H1 (cell line): ENCODE data around the gene PDCD10. TPM values are rescaled to one million over a fixed set of nuclear protein-coding genes. Genes with fewer than 3 reads are reported as not detected.
A peak's percentile ranks its signal among the peaks of the same experiment; 100 is the strongest.

Experiments
- CTCF ChIA-PET: fragments of 300-600 bp; sonication (Branson Sonifier 250); formaldehyde crosslinking; loops from one replicate; lab custom pipeline; 2021; ENCODE audit not compliant: partially characterized antibody; lab: Charles Lee
- POLR2A ChIA-PET: fragments of 300-600 bp; sonication (Branson Sonifier 250); formaldehyde crosslinking; loops from one replicate; lab custom pipeline; 2021; ENCODE audit warnings: inconsistent platforms; ENCODE audit not compliant: partially characterized antibody; lab: Charles Lee
- DNase-seq, 2 experiments: peaks; one replicate each; pipeline versions ENCODE4 v3.0.0 to v3.0.0-alpha.2; 2010 to 2022; ENCODE audit warnings: low spot score in 2 of 2, low read depth in 1 of 2, mixed read lengths in 1 of 2
- FAIRE-seq: peaks from 2 replicates; lab custom pipeline; 2011; peaks lifted over from hg19 to GRCh38; lab: Jason Lieb, UNC
- H2AFZ ChIP-seq: 2 replicates; pipeline ENCODE4 v1.8.1; 2012; ENCODE audit warnings: low read length, inconsistent platforms
- H2AK5ac ChIP-seq: 2 replicates; pipeline ENCODE4 v1.6.1; 2013; ENCODE audit warnings: low read depth, low read length
- H2BK120ac ChIP-seq: replicated peaks from 2 replicates; pipeline ENCODE3; 2013; ENCODE audit warnings: low read depth, low read length, inconsistent platforms
- H2BK12ac ChIP-seq: 2 replicates; pipeline ENCODE4 v1.6.1; 2013; ENCODE audit warnings: low read depth, low read length
- H2BK15ac ChIP-seq: 2 replicates; pipeline ENCODE4 v1.6.1; 2013; ENCODE audit warnings: low read length
- H2BK20ac ChIP-seq: 2 replicates; pipeline ENCODE4 v1.6.1; 2013; ENCODE audit warnings: low read length
- H2BK5ac ChIP-seq: 2 replicates; pipeline ENCODE4 v1.6.1; 2013; ENCODE audit warnings: low read depth, low read length
- H3K14ac ChIP-seq: 2 replicates; pipeline ENCODE4 v1.6.1; 2013; ENCODE audit warnings: inconsistent platforms; ENCODE audit not compliant: insufficient read length
- H3K18ac ChIP-seq: 2 replicates; pipeline ENCODE4 v1.6.1; 2013; ENCODE audit warnings: low read length; ENCODE audit errors: extremely low read depth
- H3K23ac ChIP-seq: 2 replicates; pipeline ENCODE4 v1.6.1; 2013; ENCODE audit warnings: inconsistent platforms; ENCODE audit not compliant: insufficient read length
- H3K23me2 ChIP-seq: 2 replicates; pipeline ENCODE4 v1.6.1; 2013; ENCODE audit warnings: low read depth, low read length
- H3K27ac ChIP-seq: 2 replicates; pipeline ENCODE4 v1.6.1; 2011; ENCODE audit warnings: low read depth, low read length, inconsistent platforms
- H3K27me3 ChIP-seq, 4 experiments: replicated peaks in 1 of 4; 1 replicate in 1 of 4; 2 replicates in 3 of 4; pipeline versions ENCODE4 v1.6.1 to v1.8.1; 2011 to 2013; ENCODE audit warnings: low read length in 3 of 4, mild to moderate bottlenecking in 3 of 4, inconsistent platforms in 2 of 4, mixed read lengths in 2 of 4, moderate library complexity in 1 of 4; ENCODE audit not compliant: control insufficient read depth in 3 of 4, insufficient read depth in 3 of 4; ENCODE audit errors: extremely low read depth in 1 of 4
- H3K36me3 ChIP-seq, 4 experiments: 2 replicates each; pipeline versions ENCODE4 v1.6.1 to v1.8.1; 2011 to 2013; ENCODE audit warnings: mild to moderate bottlenecking in 4 of 4, low read length in 3 of 4, moderate library complexity in 2 of 4, control low read depth in 1 of 4, inconsistent platforms in 1 of 4; ENCODE audit not compliant: insufficient read depth in 4 of 4, control insufficient read depth in 2 of 4
- H3K4ac ChIP-seq: replicated peaks from 2 replicates; pipeline ENCODE3; 2013; ENCODE audit warnings: low read length, low read depth, mixed read lengths, inconsistent platforms; ENCODE audit not compliant: insufficient read length
- H3K4me1 ChIP-seq, 4 experiments: replicated peaks in 1 of 4; 1 replicate in 1 of 4; 2 replicates in 3 of 4; pipeline versions ENCODE4 v1.6.1 to v1.8.1; 2011 to 2013; ENCODE audit warnings: low read length in 3 of 4, inconsistent platforms in 2 of 4, mixed read lengths in 1 of 4; ENCODE audit not compliant: insufficient read depth in 4 of 4, control insufficient read depth in 3 of 4
- H3K4me2 ChIP-seq, 2 experiments: 2 replicates each; pipeline versions ENCODE4 v1.6.1 to v1.8.1; 2011 to 2013; ENCODE audit warnings: low read depth in 2 of 2, low read length in 2 of 2, control low read depth in 1 of 2, inconsistent platforms in 1 of 2, mild to moderate bottlenecking in 1 of 2; ENCODE audit not compliant: insufficient read depth in 1 of 2
- H3K4me3 ChIP-seq, 4 experiments: fragments of 200-600, 300-600 bp in 1 of 4; sonication (generic), shearing (Covaris generic), sonication (Bioruptor Twin) in 1 of 4; 2 replicates each; pipeline versions ENCODE4 v1.5.1 to v1.8.1; 2011 to 2016; ENCODE audit warnings: low read length in 4 of 4, low read depth in 3 of 4, control low read depth in 2 of 4, inconsistent platforms in 2 of 4, mild to moderate bottlenecking in 2 of 4, mixed read lengths in 1 of 4, moderate library complexity in 1 of 4; ENCODE audit not compliant: insufficient read depth in 2 of 4; ENCODE audit errors: extremely low read depth in 1 of 4
- H3K56ac ChIP-seq: replicated peaks from 2 replicates; pipeline ENCODE3; 2013; ENCODE audit warnings: low read depth, mild to moderate bottlenecking, mixed read lengths, low read length, inconsistent platforms; ENCODE audit not compliant: insufficient read length
- H3K79me1 ChIP-seq: 2 replicates; pipeline ENCODE4 v1.6.1; 2013; ENCODE audit warnings: low read depth, low read length, control low read depth
- H3K79me2 ChIP-seq, 2 experiments: 2 replicates each; pipeline versions ENCODE4 v1.6.1 to v1.8.1; 2012 to 2013; ENCODE audit warnings: low read length in 2 of 2, mild to moderate bottlenecking in 2 of 2, inconsistent platforms in 1 of 2; ENCODE audit not compliant: insufficient read depth in 2 of 2, control insufficient read depth in 1 of 2
- H3K9ac ChIP-seq, 4 experiments: replicated peaks in 1 of 4; 1 replicate in 1 of 4; 2 replicates in 3 of 4; pipeline versions ENCODE4 v1.6.1 to v1.8.1; 2011 to 2013; ENCODE audit warnings: low read depth in 3 of 4, low read length in 3 of 4, control low read depth in 2 of 4, mild to moderate bottlenecking in 2 of 4, moderate library complexity in 2 of 4, inconsistent platforms in 1 of 4; ENCODE audit errors: extremely low read depth in 1 of 4
- H3K9me3 ChIP-seq, 2 experiments: 2 replicates each; pipeline versions ENCODE4 v1.6.1 to v1.8.1; 2012 to 2013; ENCODE audit warnings: mild to moderate bottlenecking in 2 of 2, moderate library complexity in 2 of 2, control low read depth in 1 of 2, inconsistent platforms in 1 of 2, low read depth in 1 of 2, low read length in 1 of 2, mixed read lengths in 1 of 2; ENCODE audit not compliant: insufficient read depth in 2 of 2
- H4K20me1 ChIP-seq, 2 experiments: replicated peaks in 1 of 2; 2 replicates each; pipeline versions ENCODE3 to v1.8.1; 2011 to 2013; ENCODE audit warnings: inconsistent platforms in 2 of 2, low read length in 2 of 2, mild to moderate bottlenecking in 1 of 2; ENCODE audit not compliant: insufficient read depth in 2 of 2, control insufficient read depth in 1 of 2
- H4K5ac ChIP-seq: 2 replicates; pipeline ENCODE4 v1.6.1; 2013; ENCODE audit warnings: low read length, low read depth, mixed read lengths, inconsistent platforms; ENCODE audit not compliant: insufficient read length
- H4K8ac ChIP-seq: 2 replicates; pipeline ENCODE4 v1.8.0; 2013; ENCODE audit warnings: mild to moderate bottlenecking, moderate library complexity, low read length, inconsistent platforms; ENCODE audit not compliant: insufficient read depth; ENCODE audit errors: extremely low read depth
- H4K91ac ChIP-seq: replicated peaks from 2 replicates; pipeline ENCODE3; 2013; ENCODE audit warnings: low read length, mixed read lengths, inconsistent platforms; ENCODE audit not compliant: insufficient read length
- ATF2 ChIP-seq: IDR thresholded peaks from 2 replicates; pipeline ENCODE4 v1.6.1; 2012; ENCODE audit warnings: low read length, inconsistent platforms
- GABPA ChIP-seq: IDR thresholded peaks from 2 replicates; pipeline ENCODE4 v1.6.1; 2011; ENCODE audit warnings: mild to moderate bottlenecking, low read length, moderate library complexity, borderline replicate concordance; ENCODE audit not compliant: insufficient read depth
- JUND ChIP-seq: IDR thresholded peaks from 2 replicates; pipeline ENCODE4 v1.6.1; 2011; ENCODE audit warnings: mild to moderate bottlenecking, improper control_type of control experiment, low read length
- KDM4A ChIP-seq: IDR thresholded peaks from one replicate; pipeline ENCODE4 v1.7.1; 2012; ENCODE audit warnings: low read depth, mild to moderate bottlenecking, moderate library complexity, low read length, inconsistent platforms; ENCODE audit not compliant: severe bottlenecking
- KDM5A ChIP-seq: fragments of 200-600 bp; IDR thresholded peaks from 2 replicates; pipeline ENCODE4 v1.7.1; 2012; ENCODE audit warnings: mild to moderate bottlenecking, low read length, inconsistent platforms, mixed read lengths
- MAFK ChIP-seq: IDR thresholded peaks from 2 replicates; pipeline ENCODE4 v1.6.1; 2012; ENCODE audit warnings: low read depth, mild to moderate bottlenecking, improper control_type of control experiment, low read length
- RAD21 ChIP-seq, 2 experiments: IDR thresholded peaks in 1 of 2; conservative IDR thresholded peaks in 1 of 2; 2 replicates each; pipeline ENCODE4 v1.6.1; 2011; ENCODE audit warnings: low read depth in 2 of 2, low read length in 2 of 2, improper control_type of control experiment in 1 of 2, inconsistent platforms in 1 of 2, mild to moderate bottlenecking in 1 of 2, moderate library complexity in 1 of 2
- RXRA ChIP-seq: IDR thresholded peaks from 2 replicates; pipeline ENCODE4 v1.6.1; 2011; ENCODE audit warnings: low read depth, mild to moderate bottlenecking, low read length, moderate library complexity; ENCODE audit not compliant: insufficient read depth
- SAP30 ChIP-seq: fragments of 300-600 bp; sonication (generic); IDR thresholded peaks from 2 replicates; pipeline ENCODE4 v1.7.1; 2012; ENCODE audit warnings: low read length, moderate library complexity, mild to moderate bottlenecking, inconsistent platforms; ENCODE audit not compliant: insufficient read depth, insufficient replicate concordance
- SP1 ChIP-seq: IDR thresholded peaks from 2 replicates; pipeline ENCODE4 v1.6.1; 2011; ENCODE audit warnings: low read depth, low read length
- TEAD4 ChIP-seq: IDR thresholded peaks from 2 replicates; pipeline ENCODE4 v1.6.1; 2012; ENCODE audit warnings: low read depth, low read length, inconsistent platforms, mixed read lengths
- ZNF274 ChIP-seq: IDR thresholded peaks from 2 replicates; pipeline ENCODE4 v1.7.0; 2012; ENCODE audit warnings: low read length, borderline replicate concordance; ENCODE audit errors: extremely low read depth
- polyA plus RNA-seq, 7 experiments: library from polyadenylated mRNA; depleted of rRNA in 3 of 7; stranded (reverse) in 5 of 7; unstranded in 2 of 7; fragments of >200 nt in 5 of 7; fragments of 200-250 nt in 2 of 7; gene quantifications; 1 replicate in 5 of 7; 2 replicates in 1 of 7; 4 replicates in 1 of 7; pipeline versions ENCODE4 v1.2.1 to v1.2.3, GENCODE V29; 2011 to 2013; ENCODE audit warnings: missing spikeins in 2 of 7, mixed read lengths in 2 of 7
- total RNA-seq: library from RNA; stranded (reverse); fragmentation: NEBNext Ultra II Directional; extraction: Animal tissue kit (Norgen Biotek cat#: 25700); gene quantifications from 2 replicates; pipeline ENCODE4 v1.2.1, GENCODE V29; 2021

Gene PDCD10
- total and polyA plus RNA-seq, 2 of the 8 experiments (the other 6 are each of a cell fraction or from before 2014, with no cell fraction given) = 52.0 to 76.6 TPM

- H4K8ac ChIP-seq = no peak overlapping the region
- no peak overlapping the region for H2BK20ac ChIP-seq
- no peaks in the 10 kb centered on the region for H4K20me1 ChIP-seq
- H2BK120ac ChIP-seq = no peak overlapping the region
- no peak overlapping the region for H3K4me2 ChIP-seq
- no peak overlapping the region for H3K18ac ChIP-seq
- ChIA-PET POLR2A (interaction anchor here (0.6 kb wide), 1 partner anchor 102 kb away, joined by 7 read pairs; no protein-coding TSS in a partner anchor), CTCF (interaction anchor here (0.7 to 3.4 kb wide), 37 partner anchors 9 to 758 kb away, joined by 3 to 28 read pairs (median 4); partner anchors contain the start of gene ZBBX)
- no peak overlapping the region for H4K91ac ChIP-seq
- H3K9ac ChIP-seq = no peak overlapping the region
- H3K27ac ChIP-seq = no peak overlapping the region
- H3K14ac ChIP-seq = no peak overlapping the region
- H3K56ac ChIP-seq = no peak overlapping the region
- H3K9me3 ChIP-seq = no peaks in the 10 kb centered on the region
- FAIRE-seq (peak; percentile 62), DNase-seq (peak in 1 of 2 experiments; percentile 58)
- H3K79me1 ChIP-seq = no peaks in the 10 kb centered on the region
- H3K36me3 ChIP-seq = peaks cover 0 to 23% (median 10%) of the 10 kb centered on the region in 4 experiments; a peak in 5 of 8 replicates
- H4K5ac ChIP-seq = no peak overlapping the region
- H2BK15ac ChIP-seq = no peak overlapping the region
- H2BK12ac ChIP-seq = no peak overlapping the region
- H3K4me1 ChIP-seq = no peaks in the 10 kb centered on the region
- no peak overlapping the region for H3K23ac ChIP-seq
- no peak overlapping the region for H2BK5ac ChIP-seq
- no peak overlapping the region for H3K4me3 ChIP-seq
- no peaks in the 10 kb centered on the region for H3K79me2 ChIP-seq
- no peaks in the 10 kb centered on the region for H3K27me3 ChIP-seq
- no peaks in the 10 kb centered on the region; the same call in 1 of the 2 replicates for H3K23me2 ChIP-seq
- no peak overlapping the region for H2AK5ac ChIP-seq
- no peak overlapping the region for H2AFZ ChIP-seq
- H3K4ac ChIP-seq = no peak overlapping the region
- TF ChIP-seq RAD21 (IDR thresholded peaks at IDR 0.05 in 1 of 2, conservative IDR thresholded peaks at IDR 0.05 in 1 of 2; ENCODE audit: low read depth in 2 of 2, low read length in 2 of 2) (peak; percentile 55 to 63), RXRA (no peak), SP1 (no peak), TEAD4 (no peak), GABPA (no peak), KDM5A (no peak), SAP30 (no peak), ATF2 (no peak), KDM4A (no peak), JUND (no peak), ZNF274 (no peak), MAFK (no peak)
Measured at GRCh38 chr3:167684388-167684993, 50.2 kb downstream of the PDCD10 start.
